HCT116 (cell line): ENCODE measurements around the gene KIF26B. TPM values are rescaled to one million over a fixed set of nuclear protein-coding genes. Genes with fewer than 3 reads are reported as not detected.
"Not testable (repeated sequence)": the region's sequence is repeated elsewhere in the genome, so short reads cannot be mapped to it uniquely, and the experiment has no call there.

Experiments used
- ATAC-seq: fragments of 200-7000 bp; cut with Tn5 transposase; 2 replicates; pipeline ENCODE4 v1.9.1; 2020; ENCODE audit warnings: mild to moderate bottlenecking, moderate library complexity
- BruUV-seq: library from RNA; stranded (reverse); fragments of 400-500 nt; replicated peaks from 2 replicates; lab custom pipeline; 2021; lab: Mats Ljungman, UMichigan
- CTCF ChIA-PET: fragments of 300-600 bp; sonication (Branson Sonifier 250); formaldehyde crosslinking; loops from one replicate; lab custom pipeline; 2021; ENCODE audit warnings: antibody characterized with exemption; lab: Charles Lee
- POLR2A ChIA-PET: fragments of 300-600, 350-600 bp; sonication (Branson Sonifier 250); formaldehyde crosslinking; loops from one replicate; lab custom pipeline; 2021; ENCODE audit warnings: antibody characterized with exemption; lab: Charles Lee
- RAD21 ChIA-PET, 2 experiments: fragments of 300-600 bp; sonication (Branson Sonifier 250); formaldehyde crosslinking; loops; one replicate each; lab custom pipeline; 2023; ENCODE audit warnings: low total read pairs in 2 of 2; ENCODE audit not compliant: uncharacterized antibody in 2 of 2, unreplicated experiment in 2 of 2, low non-redundant PET in 1 of 2; lab: Charles Lee
- DNase-seq: peaks from one replicate; pipeline ENCODE4 v3.0.0-alpha.2; 2010; ENCODE audit warnings: low read depth, low spot score
- H2AFZ ChIP-seq: fragments of 200-600 bp; shearing (Covaris generic), sonication (generic); 2 replicates; pipeline ENCODE4 v1.6.1; 2017; ENCODE audit warnings: low read depth, mixed run types, mixed read lengths, antibody characterized with exemption, low read length; ENCODE audit not compliant: poor library complexity, severe bottlenecking
- H3K27ac ChIP-seq: 2 replicates; pipeline ENCODE4 v1.5.1; 2012; ENCODE audit warnings: low read depth, low read length
- H3K27me3 ChIP-seq: fragments of 200-600 bp; sonication (generic); 2 replicates; pipeline ENCODE4 v1.6.1; 2016; ENCODE audit warnings: mixed run types, low read length, mixed read lengths; ENCODE audit not compliant: insufficient read depth
- H3K36me3 ChIP-seq, 2 experiments: fragments of 200-500 bp in 1 of 2; fragments of 200-600 bp in 1 of 2; sonication (Bioruptor generic) in 1 of 2; sonication (generic) in 1 of 2; 2 replicates each; pipeline versions ENCODE4 v1.5.1 to v1.6.1; 2014 to 2016; ENCODE audit warnings: low read length in 2 of 2, inconsistent platforms in 1 of 2, mixed read lengths in 1 of 2, mixed run types in 1 of 2; ENCODE audit not compliant: insufficient read depth in 2 of 2, control insufficient read depth in 1 of 2
- H3K4me1 ChIP-seq, 2 experiments: fragments of 200-600 bp in 1 of 2; sonication (generic) in 1 of 2; 2 replicates each; pipeline versions ENCODE4 v1.5.1 to v1.6.1; 2012 to 2017; ENCODE audit warnings: low read length in 2 of 2, inconsistent platforms in 1 of 2, mild to moderate bottlenecking in 1 of 2, mixed read lengths in 1 of 2, mixed run types in 1 of 2, moderate library complexity in 1 of 2; ENCODE audit not compliant: insufficient read depth in 2 of 2, control insufficient read depth in 1 of 2
- H3K4me2 ChIP-seq: fragments of 200-600 bp; sonication (generic); 2 replicates; pipeline ENCODE4 v1.6.1; 2017; ENCODE audit warnings: mixed run types, low read length, mixed read lengths
- H3K4me3 ChIP-seq, 2 experiments: fragments of 200-600 bp in 1 of 2; sonication (generic) in 1 of 2; replicated peaks in 1 of 2; 2 replicates each; pipeline ENCODE4 v1.5.1; 2011 to 2016; ENCODE audit warnings: low read length in 2 of 2, control low read depth in 1 of 2, low read depth in 1 of 2, mild to moderate bottlenecking in 1 of 2, mixed read lengths in 1 of 2, mixed run types in 1 of 2
- H3K79me2 ChIP-seq: fragments of 200-600 bp; sonication (generic); 2 replicates; pipeline ENCODE4 v1.6.1; 2017; ENCODE audit warnings: mild to moderate bottlenecking, mixed run types, low read length, moderate library complexity, mixed read lengths; ENCODE audit not compliant: insufficient read depth
- H3K9ac ChIP-seq: fragments of 200-600 bp; sonication (generic); 2 replicates; pipeline ENCODE4 v1.6.1; 2016; ENCODE audit warnings: low read length, mixed read lengths
- H3K9me2 ChIP-seq: fragments of 200-600 bp; sonication (generic), shearing (Covaris generic); 2 replicates; pipeline ENCODE4 v1.6.1; 2017; ENCODE audit warnings: mixed run types, mild to moderate bottlenecking, moderate library complexity; ENCODE audit not compliant: insufficient read depth
- H3K9me3 ChIP-seq, 2 experiments: fragments of 200-500 bp in 1 of 2; fragments of 200-600 bp in 1 of 2; sonication (Bioruptor generic) in 1 of 2; sonication (generic) in 1 of 2; 2 replicates each; pipeline ENCODE4 v1.6.1; 2014 to 2017; ENCODE audit warnings: low read length in 2 of 2, mixed read lengths in 2 of 2, inconsistent platforms in 1 of 2, low read depth in 1 of 2, mild to moderate bottlenecking in 1 of 2, mixed run types in 1 of 2, moderate library complexity in 1 of 2; ENCODE audit not compliant: control insufficient read depth in 1 of 2, insufficient read depth in 1 of 2
- H4K20me1 ChIP-seq: fragments of 200-600 bp; sonication (generic), shearing (Covaris generic); 2 replicates; pipeline ENCODE4 v1.6.1; 2017; ENCODE audit warnings: mixed run types, mild to moderate bottlenecking, moderate library complexity; ENCODE audit not compliant: insufficient read depth
- ATF3 ChIP-seq: IDR thresholded peaks from 2 replicates; pipeline ENCODE4 v1.6.1; 2012
- CBX3 ChIP-seq: IDR thresholded peaks from 2 replicates; pipeline ENCODE4 v1.6.1; 2012; ENCODE audit warnings: low read depth
- CEBPB ChIP-seq: IDR thresholded peaks from 2 replicates; pipeline ENCODE4 v1.6.1; 2012; ENCODE audit warnings: low read depth
- ELF1 ChIP-seq: IDR thresholded peaks from 2 replicates; pipeline ENCODE4 v1.6.1; 2012; ENCODE audit warnings: low read depth, borderline replicate concordance
- EZH2phosphoT487 ChIP-seq: fragments of 200-600 bp; IDR thresholded peaks from 2 replicates; pipeline ENCODE4 v1.6.1; 2018; ENCODE audit warnings: antibody characterized with exemption, borderline replicate concordance
- POLR2A ChIP-seq: IDR thresholded peaks from 2 replicates; pipeline ENCODE4 v1.7.0; 2011; ENCODE audit warnings: borderline replicate concordance; ENCODE audit not compliant: insufficient read depth, insufficient read length; ENCODE audit errors: extremely low read depth
- RAD21 ChIP-seq: IDR thresholded peaks from 2 replicates; pipeline ENCODE4 v1.6.1; 2012; ENCODE audit warnings: low read depth, mild to moderate bottlenecking
- SIN3A ChIP-seq: IDR thresholded peaks from 2 replicates; pipeline ENCODE4 v1.6.1; 2012; ENCODE audit warnings: low read depth
- SP1 ChIP-seq: IDR thresholded peaks from 2 replicates; pipeline ENCODE4 v1.6.1; 2012; ENCODE audit warnings: low read depth
- SRF ChIP-seq: IDR thresholded peaks from 2 replicates; pipeline ENCODE4 v1.6.1; 2012; ENCODE audit warnings: low read depth
- TCF7L2 ChIP-seq: IDR thresholded peaks from 2 replicates; pipeline ENCODE4 v1.7.0; 2011; ENCODE audit warnings: borderline replicate concordance, inconsistent platforms; ENCODE audit not compliant: insufficient read depth, insufficient read length; ENCODE audit errors: extremely low read depth
- ZFX ChIP-seq: fragments of 450-650 bp; IDR thresholded peaks from 2 replicates; pipeline ENCODE4 v1.6.1; 2017
- ZNF274 ChIP-seq: fragments of 200-500 bp; sonication (Bioruptor generic); IDR thresholded peaks from 2 replicates; pipeline ENCODE4 v1.6.1; 2014; ENCODE audit warnings: mild to moderate bottlenecking, low read depth, low read length, inconsistent platforms
- intact Hi-C: fragments of 100-400 bp; cut with micrococcal nuclease; formaldehyde crosslinking; loops from 2 replicates; pipeline ENCODE4 v1.10.0; 2022
- total RNA-seq: library from RNA; stranded (reverse); gene quantifications from one replicate; pipeline ENCODE4 v1.2.1, GENCODE V29; 2021; ENCODE audit not compliant: unreplicated experiment
- TF ChIP-seq, protein P1 (sequence below), 3 experiments: fragments of 200-600 bp in 1 of 3; sonication (generic) in 1 of 3; IDR thresholded peaks in 2 of 3; conservative IDR thresholded peaks in 1 of 3; 2 replicates each; pipeline ENCODE4 v1.5.1; 2012 to 2017; ENCODE audit warnings: low read depth in 2 of 3, low read length in 2 of 3, antibody characterized with exemption in 1 of 3, borderline replicate concordance in 1 of 3, control low read depth in 1 of 3, mild to moderate bottlenecking in 1 of 3, mixed read lengths in 1 of 3, mixed run types in 1 of 3, moderate library complexity in 1 of 3; ENCODE audit not compliant: insufficient read depth in 1 of 3
- TF ChIP-seq, protein P2 (sequence below): IDR thresholded peaks from 2 replicates; pipeline ENCODE4 v1.6.1; 2012

KIF26B gene
- total RNA-seq, 1 experiment from 2014 or later: 0.49 TPM

- intact Hi-C loops: not testable (repeated sequence)
These were observed 201.3 kb downstream of the KIF26B start for GRCh38 chr1:245355851-245356630.

GRCh38 chr1:245356891-245357585 is 202.3 kb downstream of the KIF26B start:
- intact Hi-C loops: no loop called here
- ChIA-PET CTCF (no interaction called here), RAD21 (no interaction called here), POLR2A (interaction anchor here (0.6 kb wide), 1 partner anchor 529 kb away, joined by 5 read pairs; no protein-coding TSS in a partner anchor)
- Histone ChIP-seq H3K9me2 (no peaks in the 10 kb centered on the region), H3K36me3 (no peaks in the 10 kb centered on the region), H3K4me2 (no peak overlapping the region), H3K27me3 (0 out of 2 replicates have a peak, but pooled peaks cover 5% of the 10 kb centered on the region), H3K4me3 (no peak overlapping the region), H4K20me1 (no peaks in the 10 kb centered on the region), H3K79me2 (no peaks in the 10 kb centered on the region), H3K4me1 (no peaks in the 10 kb centered on the region), H3K9me3 (no peaks in the 10 kb centered on the region), H3K9ac (no peak overlapping the region), H3K27ac (no peak overlapping the region), H2AFZ (no peak overlapping the region)
- DNase-seq: no peak
- no TSS peak for BruUV-seq
- ATAC-seq: no peak
- TF ChIP-seq CEBPB (no peak), SRF (no peak), ELF1 (no peak), ZFX (no peak), RAD21 (no peak), ZNF274 (no peak), TCF7L2 (no peak), ATF3 (no peak), SIN3A (no peak), SP1 (no peak), EZH2phosphoT487 (no peak), CBX3 (no peak), POLR2A (no peak)
- TF ChIP-seq, protein P1, sequence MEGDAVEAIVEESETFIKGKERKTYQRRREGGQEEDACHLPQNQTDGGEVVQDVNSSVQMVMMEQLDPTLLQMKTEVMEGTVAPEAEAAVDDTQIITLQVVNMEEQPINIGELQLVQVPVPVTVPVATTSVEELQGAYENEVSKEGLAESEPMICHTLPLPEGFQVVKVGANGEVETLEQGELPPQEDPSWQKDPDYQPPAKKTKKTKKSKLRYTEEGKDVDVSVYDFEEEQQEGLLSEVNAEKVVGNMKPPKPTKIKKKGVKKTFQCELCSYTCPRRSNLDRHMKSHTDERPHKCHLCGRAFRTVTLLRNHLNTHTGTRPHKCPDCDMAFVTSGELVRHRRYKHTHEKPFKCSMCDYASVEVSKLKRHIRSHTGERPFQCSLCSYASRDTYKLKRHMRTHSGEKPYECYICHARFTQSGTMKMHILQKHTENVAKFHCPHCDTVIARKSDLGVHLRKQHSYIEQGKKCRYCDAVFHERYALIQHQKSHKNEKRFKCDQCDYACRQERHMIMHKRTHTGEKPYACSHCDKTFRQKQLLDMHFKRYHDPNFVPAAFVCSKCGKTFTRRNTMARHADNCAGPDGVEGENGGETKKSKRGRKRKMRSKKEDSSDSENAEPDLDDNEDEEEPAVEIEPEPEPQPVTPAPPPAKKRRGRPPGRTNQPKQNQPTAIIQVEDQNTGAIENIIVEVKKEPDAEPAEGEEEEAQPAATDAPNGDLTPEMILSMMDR (IDR thresholded peaks at IDR 0.05 in 2 of 3, conservative IDR thresholded peaks at IDR 0.05 in 1 of 3; ENCODE audit: borderline replicate concordance in 1 of 3, insufficient read depth in 1 of 3, low read depth in 2 of 3, low read length in 2 of 3): no peak
- TF ChIP-seq, protein P2, sequence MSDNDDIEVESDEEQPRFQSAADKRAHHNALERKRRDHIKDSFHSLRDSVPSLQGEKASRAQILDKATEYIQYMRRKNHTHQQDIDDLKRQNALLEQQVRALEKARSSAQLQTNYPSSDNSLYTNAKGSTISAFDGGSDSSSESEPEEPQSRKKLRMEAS: no peak

More at GRCh38 chr1:245355851-245356630, 201.3 kb downstream of the KIF26B start:
- H3K36me3 ChIP-seq, H3K4me3 ChIP-seq, H3K27ac ChIP-seq, H3K4me1 ChIP-seq, ATAC-seq, H3K4me2 ChIP-seq, DNase-seq, H3K9ac ChIP-seq, H2AFZ ChIP-seq, H3K9me2 ChIP-seq, H3K79me2 ChIP-seq, BruUV-seq, H3K27me3 ChIP-seq, H4K20me1 ChIP-seq, H3K9me3 ChIP-seq, RAD21 ChIA-PET, CTCF ChIA-PET: not testable (repeated sequence)
- POLR2A ChIA-PET: interaction anchor here (0.6 kb wide), 1 partner anchor 528 kb away, joined by 5 read pairs; no protein-coding TSS in a partner anchor
